Right lobe of liver (tissue), 4 donors: ENCODE results near the gene ADAM23.

Experiments
- CTCF ChIP-seq, 4 donors: fragments of 200-600 bp in 3 of 4; fragments of 450-650 bp in 1 of 4; IDR thresholded peaks; one replicate each; pipeline versions ENCODE4 v1.5.1 to v1.8.0; 2016 to 2022; ENCODE audit warnings: antibody characterized with exemption in 4 of 4, mild to moderate bottlenecking in 2 of 4
- POLR2A ChIP-seq: fragments of 450-650 bp; IDR thresholded peaks from one replicate; pipeline ENCODE4 v1.6.1; 2017; ENCODE audit warnings: antibody characterized with exemption, mild to moderate bottlenecking
- donor health status: DM: no; HTN: no; CAD: no.
- donor health status: DM: no; HTN: no; CAD: no.
- donor health status: DM: no; HTN: yes; CAD: no.

GRCh38 chr2:206433686-206434085 is 9.6 kb upstream of the ADAM23 start:
- no peak for TF ChIP-seq CTCF (IDR thresholded peaks at IDR 0.05)
- no peak for TF ChIP-seq POLR2A
